ENCODE results near the gene UBR1.

DNA sequence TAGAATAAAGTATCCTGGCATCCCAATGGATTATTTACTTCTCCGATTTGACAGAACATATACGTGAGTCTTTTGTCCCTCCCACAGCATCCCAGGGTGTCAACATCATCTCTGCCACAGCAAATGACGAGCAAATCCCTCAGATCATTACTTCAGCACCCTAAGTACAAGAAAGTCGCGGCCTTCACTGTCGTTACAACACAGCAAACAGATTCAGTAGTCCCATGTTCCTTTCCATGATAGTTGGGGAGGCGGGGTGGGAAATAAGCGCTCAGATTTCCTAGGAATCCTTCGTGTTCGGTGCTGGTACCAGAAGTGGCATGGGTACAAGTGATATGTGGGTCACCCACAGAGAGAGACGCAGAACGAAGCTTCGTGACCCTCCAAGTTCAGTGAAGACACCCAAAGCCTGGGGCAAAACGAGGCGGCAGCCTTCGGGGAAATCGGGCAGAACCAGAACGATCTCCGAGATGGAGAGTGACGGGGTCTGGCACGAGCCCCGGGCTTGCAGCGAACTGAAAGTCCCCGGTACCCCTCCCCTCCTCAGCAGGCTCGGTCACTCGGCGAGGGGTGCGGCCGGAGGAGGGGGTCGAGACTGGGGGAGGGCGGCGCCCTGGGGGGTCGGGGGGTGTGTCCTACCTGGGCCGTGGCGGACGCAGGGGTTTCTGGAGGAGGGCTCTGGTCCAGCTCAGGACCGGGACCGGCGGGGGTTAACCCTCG is 185.9 kb downstream of the UBR1 start:
- no peak for TF ChIP-seq POLR2AphosphoS5 (IDR thresholded peaks at IDR 0.05; ENCODE audit: borderline replicate concordance, low read depth, low read length)
- TF ChIP-seq EZH2 (IDR thresholded peaks at IDR 0.05): no peak
- TF ChIP-seq FOXP2 (optimal IDR thresholded peaks at IDR 0.05; ENCODE audit: control extremely low read depth, extremely low read length, insufficient read depth): no peak
